Suprapubic skin (tissue), 4 donors: ENCODE data around the gene ZNF648.

Source experiments
- CTCF ChIP-seq, 2 donors: fragments of 200-600 bp in 1 of 2; fragments of 450-650 bp in 1 of 2; sonication (generic) in 1 of 2; IDR thresholded peaks; one replicate each; pipeline ENCODE4 v1.5.1; 2016 to 2019; ENCODE audit warnings: antibody characterized with exemption in 2 of 2, mild to moderate bottlenecking in 1 of 2, moderate library complexity in 1 of 2
- EP300 ChIP-seq: sonication (generic); formaldehyde crosslinking; IDR thresholded peaks from one replicate; pipeline ENCODE4 v1.6.1; 2017; ENCODE audit warnings: antibody characterized with exemption
- POLR2A ChIP-seq, 2 donors: fragments of 450-650 bp; IDR thresholded peaks; one replicate each; pipeline ENCODE4 v1.6.1; 2017; ENCODE audit warnings: antibody characterized with exemption in 2 of 2, mild to moderate bottlenecking in 2 of 2, moderate library complexity in 2 of 2
- POLR2AphosphoS5 ChIP-seq, 3 donors: sonication (generic); formaldehyde crosslinking; IDR thresholded peaks; one replicate each; pipeline ENCODE4 v1.6.1; 2017; ENCODE audit warnings: antibody characterized with exemption in 3 of 3

- TF ChIP-seq CTCF (IDR thresholded peaks at IDR 0.05), result no peak
- TF ChIP-seq POLR2A (IDR thresholded peaks at IDR 0.05), result no peak
- TF ChIP-seq POLR2AphosphoS5 (IDR thresholded peaks at IDR 0.05), result no peak
- no peak for TF ChIP-seq EP300
These were observed 32.5 kb downstream of the ZNF648 start for GRCh38 chr1:182029002-182029378.
